ENCODE data around the gene COASY. TPM values are rescaled to one million over a fixed set of nuclear protein-coding genes. Genes with fewer than 3 reads are reported as not detected.

Gene COASY
- total RNA-seq, 1 experiment from 2014 or later: 131 TPM

DNA sequence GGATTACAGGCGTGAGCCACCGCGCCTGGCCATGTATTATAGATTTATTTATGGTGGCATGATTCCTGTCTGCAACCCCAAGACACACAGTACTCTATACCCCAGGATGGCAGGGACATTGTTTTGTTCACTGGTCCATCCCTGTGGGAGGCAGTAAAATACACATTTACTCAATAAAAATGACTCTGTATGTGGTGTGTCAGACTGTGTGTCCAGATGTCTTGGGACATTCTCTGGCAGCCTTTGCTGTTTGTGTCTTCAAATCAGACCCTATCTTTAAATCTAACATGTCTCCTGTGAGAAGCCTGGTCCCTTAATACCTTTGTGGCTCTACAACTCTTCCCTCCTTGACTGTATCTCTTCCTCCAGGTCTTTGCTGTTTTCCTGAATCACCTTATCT is 1.7 kb upstream of the COASY start (continued):
- TF ChIP-seq, protein P1, sequence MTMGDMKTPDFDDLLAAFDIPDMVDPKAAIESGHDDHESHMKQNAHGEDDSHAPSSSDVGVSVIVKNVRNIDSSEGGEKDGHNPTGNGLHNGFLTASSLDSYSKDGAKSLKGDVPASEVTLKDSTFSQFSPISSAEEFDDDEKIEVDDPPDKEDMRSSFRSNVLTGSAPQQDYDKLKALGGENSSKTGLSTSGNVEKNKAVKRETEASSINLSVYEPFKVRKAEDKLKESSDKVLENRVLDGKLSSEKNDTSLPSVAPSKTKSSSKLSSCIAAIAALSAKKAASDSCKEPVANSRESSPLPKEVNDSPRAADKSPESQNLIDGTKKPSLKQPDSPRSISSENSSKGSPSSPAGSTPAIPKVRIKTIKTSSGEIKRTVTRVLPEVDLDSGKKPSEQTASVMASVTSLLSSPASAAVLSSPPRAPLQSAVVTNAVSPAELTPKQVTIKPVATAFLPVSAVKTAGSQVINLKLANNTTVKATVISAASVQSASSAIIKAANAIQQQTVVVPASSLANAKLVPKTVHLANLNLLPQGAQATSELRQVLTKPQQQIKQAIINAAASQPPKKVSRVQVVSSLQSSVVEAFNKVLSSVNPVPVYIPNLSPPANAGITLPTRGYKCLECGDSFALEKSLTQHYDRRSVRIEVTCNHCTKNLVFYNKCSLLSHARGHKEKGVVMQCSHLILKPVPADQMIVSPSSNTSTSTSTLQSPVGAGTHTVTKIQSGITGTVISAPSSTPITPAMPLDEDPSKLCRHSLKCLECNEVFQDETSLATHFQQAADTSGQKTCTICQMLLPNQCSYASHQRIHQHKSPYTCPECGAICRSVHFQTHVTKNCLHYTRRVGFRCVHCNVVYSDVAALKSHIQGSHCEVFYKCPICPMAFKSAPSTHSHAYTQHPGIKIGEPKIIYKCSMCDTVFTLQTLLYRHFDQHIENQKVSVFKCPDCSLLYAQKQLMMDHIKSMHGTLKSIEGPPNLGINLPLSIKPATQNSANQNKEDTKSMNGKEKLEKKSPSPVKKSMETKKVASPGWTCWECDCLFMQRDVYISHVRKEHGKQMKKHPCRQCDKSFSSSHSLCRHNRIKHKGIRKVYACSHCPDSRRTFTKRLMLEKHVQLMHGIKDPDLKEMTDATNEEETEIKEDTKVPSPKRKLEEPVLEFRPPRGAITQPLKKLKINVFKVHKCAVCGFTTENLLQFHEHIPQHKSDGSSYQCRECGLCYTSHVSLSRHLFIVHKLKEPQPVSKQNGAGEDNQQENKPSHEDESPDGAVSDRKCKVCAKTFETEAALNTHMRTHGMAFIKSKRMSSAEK (CRISPR knock-in tag; IDR thresholded peaks at IDR 0.05; ENCODE audit: borderline replicate concordance): no peak
- no peak for TF ChIP-seq TP53 (CRISPR knock-in tag; IDR thresholded peaks at IDR 0.05)

DNA sequence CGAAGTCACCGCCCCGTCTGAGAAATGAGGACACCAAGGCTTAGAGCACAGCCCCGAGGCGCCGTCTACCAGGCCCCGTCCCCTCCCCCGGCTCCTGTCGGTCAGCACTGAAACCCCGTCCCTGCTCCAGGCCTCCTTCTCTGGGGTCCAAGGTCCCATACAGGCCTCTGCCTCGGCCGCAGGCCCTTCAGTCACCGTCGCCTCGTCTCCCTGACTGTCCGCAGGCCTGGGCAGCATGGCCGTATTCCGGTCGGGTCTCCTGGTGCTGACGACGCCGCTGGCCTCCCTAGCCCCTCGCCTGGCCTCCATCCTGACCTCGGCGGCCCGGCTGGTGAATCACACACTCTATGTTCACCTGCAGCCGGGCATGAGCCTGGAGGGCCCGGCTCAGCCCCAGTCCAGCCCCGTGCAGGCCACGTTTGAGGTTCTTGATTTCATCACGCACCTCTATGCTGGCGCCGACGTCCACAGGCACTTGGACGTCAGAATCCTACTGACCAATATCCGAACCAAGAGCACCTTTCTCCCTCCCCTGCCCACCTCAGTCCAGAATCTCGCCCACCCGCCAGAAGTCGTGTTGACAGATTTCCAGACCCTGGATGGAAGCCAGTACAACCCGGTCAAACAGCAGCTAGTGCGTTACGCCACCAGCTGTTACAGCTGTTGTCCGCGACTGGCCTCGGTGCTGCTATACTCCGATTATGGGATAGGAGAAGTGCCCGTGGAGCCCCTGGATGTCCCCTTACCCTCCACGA is 617 bp downstream of the COASY start:
- Mint-ChIP-seq H3K4me1 (peaks cover 19% of the 10 kb centered on the region), H3K27ac (peak overlapping the region; percentile 79), H3K36me3 (no peaks in the 10 kb centered on the region; the same call in 1 of the 2 replicates), H3K27me3 (ENCODE audit: low read depth) (no peaks in the 10 kb centered on the region), H3K9me3 (no peaks in the 10 kb centered on the region), H3K4me3 (peak overlapping the region; percentile 88)
- DNase-seq (ENCODE audit: low spot score) (peak; percentile 25), ATAC-seq (peak; percentile 5)
- TF ChIP-seq ESRRA (CRISPR knock-in tag; IDR thresholded peaks at IDR 0.05; ENCODE audit: borderline replicate concordance) (no peak), PRRX2 (CRISPR knock-in tag; IDR thresholded peaks at IDR 0.05) (no peak), ZNF671 (CRISPR knock-in tag; IDR thresholded peaks at IDR 0.05) (no peak), ZNF416 (CRISPR knock-in tag; IDR thresholded peaks at IDR 0.05) (no peak), ZNF423 (CRISPR knock-in tag; IDR thresholded peaks at IDR 0.05) (no peak), ZNF263 (CRISPR knock-in tag; IDR thresholded peaks at IDR 0.05; ENCODE audit: low read depth) (no peak)
- TF ChIP-seq, protein P2, sequence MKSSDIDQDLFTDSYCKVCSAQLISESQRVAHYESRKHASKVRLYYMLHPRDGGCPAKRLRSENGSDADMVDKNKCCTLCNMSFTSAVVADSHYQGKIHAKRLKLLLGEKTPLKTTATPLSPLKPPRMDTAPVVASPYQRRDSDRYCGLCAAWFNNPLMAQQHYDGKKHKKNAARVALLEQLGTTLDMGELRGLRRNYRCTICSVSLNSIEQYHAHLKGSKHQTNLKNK (CRISPR knock-in tag; IDR thresholded peaks at IDR 0.05): no peak
- TF ChIP-seq, protein P3, sequence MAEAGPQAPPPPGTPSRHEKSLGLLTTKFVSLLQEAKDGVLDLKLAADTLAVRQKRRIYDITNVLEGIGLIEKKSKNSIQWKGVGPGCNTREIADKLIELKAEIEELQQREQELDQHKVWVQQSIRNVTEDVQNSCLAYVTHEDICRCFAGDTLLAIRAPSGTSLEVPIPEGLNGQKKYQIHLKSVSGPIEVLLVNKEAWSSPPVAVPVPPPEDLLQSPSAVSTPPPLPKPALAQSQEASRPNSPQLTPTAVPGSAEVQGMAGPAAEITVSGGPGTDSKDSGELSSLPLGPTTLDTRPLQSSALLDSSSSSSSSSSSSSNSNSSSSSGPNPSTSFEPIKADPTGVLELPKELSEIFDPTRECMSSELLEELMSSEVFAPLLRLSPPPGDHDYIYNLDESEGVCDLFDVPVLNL (CRISPR knock-in tag; IDR thresholded peaks at IDR 0.05; ENCODE audit: borderline replicate concordance, low read depth): no peak
- TF ChIP-seq, protein P4, sequence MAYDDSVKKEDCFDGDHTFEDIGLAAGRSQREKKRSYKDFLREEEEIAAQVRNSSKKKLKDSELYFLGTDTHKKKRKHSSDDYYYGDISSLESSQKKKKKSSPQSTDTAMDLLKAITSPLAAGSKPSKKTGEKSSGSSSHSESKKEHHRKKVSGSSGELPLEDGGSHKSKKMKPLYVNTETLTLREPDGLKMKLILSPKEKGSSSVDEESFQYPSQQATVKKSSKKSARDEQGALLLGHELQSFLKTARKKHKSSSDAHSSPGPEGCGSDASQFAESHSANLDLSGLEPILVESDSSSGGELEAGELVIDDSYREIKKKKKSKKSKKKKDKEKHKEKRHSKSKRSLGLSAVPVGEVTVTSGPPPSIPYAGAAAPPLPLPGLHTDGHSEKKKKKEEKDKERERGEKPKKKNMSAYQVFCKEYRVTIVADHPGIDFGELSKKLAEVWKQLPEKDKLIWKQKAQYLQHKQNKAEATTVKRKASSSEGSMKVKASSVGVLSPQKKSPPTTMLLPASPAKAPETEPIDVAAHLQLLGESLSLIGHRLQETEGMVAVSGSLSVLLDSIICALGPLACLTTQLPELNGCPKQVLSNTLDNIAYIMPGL (CRISPR knock-in tag; IDR thresholded peaks at IDR 0.05): 0 out of 2 replicates have a peak, but pooled peaks have one; percentile 17
- POLR2A ChIA-PET: no interaction called here
- CTCF ChIA-PET: interaction anchor here (0.9 to 1.6 kb wide), 3 partner anchors 14 to 119 kb away, joined by 3 to 4 read pairs (median 4); partner anchors contain the start of gene CCR10

DNA sequence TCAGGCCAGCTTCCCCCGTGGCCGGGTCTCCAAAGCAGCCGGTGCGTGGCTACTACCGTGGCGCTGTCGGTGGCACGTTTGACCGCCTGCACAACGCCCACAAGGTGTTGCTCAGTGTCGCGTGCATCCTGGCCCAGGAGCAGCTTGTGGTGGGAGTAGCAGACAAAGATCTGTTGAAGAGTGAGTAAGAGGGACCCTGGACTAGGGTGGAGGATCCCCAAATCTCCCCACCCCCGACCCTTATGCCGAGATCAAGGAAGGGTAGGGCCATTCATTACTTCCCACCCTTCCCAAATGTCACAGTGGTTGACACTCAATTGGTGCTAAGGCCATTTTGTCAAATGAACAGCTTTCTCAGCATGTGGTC is 1.2 kb downstream of the COASY start:
- CTCF ChIA-PET: interaction anchor here (0.9 to 1.6 kb wide), 4 partner anchors 14 to 118 kb away, joined by 3 to 7 read pairs (median 4); partner anchors contain the start of gene CCR10
- ATAC-seq: no peak
- H3K4me3 Mint-ChIP-seq: peak overlapping the region; percentile 88
- TF ChIP-seq RELA (CRISPR knock-in tag; IDR thresholded peaks at IDR 0.05; ENCODE audit: borderline replicate concordance) (0 out of 2 replicates have a peak, but pooled peaks have one; percentile 27), NFE2L1 (CRISPR knock-in tag; IDR thresholded peaks at IDR 0.05) (no peak), TEAD1 (CRISPR knock-in tag; IDR thresholded peaks at IDR 0.05) (no peak), ZNF232 (CRISPR knock-in tag; IDR thresholded peaks at IDR 0.05) (no peak)
- TF ChIP-seq, protein P5, sequence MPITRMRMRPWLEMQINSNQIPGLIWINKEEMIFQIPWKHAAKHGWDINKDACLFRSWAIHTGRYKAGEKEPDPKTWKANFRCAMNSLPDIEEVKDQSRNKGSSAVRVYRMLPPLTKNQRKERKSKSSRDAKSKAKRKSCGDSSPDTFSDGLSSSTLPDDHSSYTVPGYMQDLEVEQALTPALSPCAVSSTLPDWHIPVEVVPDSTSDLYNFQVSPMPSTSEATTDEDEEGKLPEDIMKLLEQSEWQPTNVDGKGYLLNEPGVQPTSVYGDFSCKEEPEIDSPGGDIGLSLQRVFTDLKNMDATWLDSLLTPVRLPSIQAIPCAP (CRISPR knock-in tag; IDR thresholded peaks at IDR 0.05): no peak
- DNase-seq (ENCODE audit: low spot score): no peak
- H3K36me3 Mint-ChIP-seq: peaks cover 3% of the 10 kb centered on the region
- H3K27ac Mint-ChIP-seq: no peak overlapping the region
- POLR2A ChIA-PET: no interaction called here
- H3K4me1 Mint-ChIP-seq: peaks cover 22% of the 10 kb centered on the region
- no peaks in the 10 kb centered on the region for H3K27me3 Mint-ChIP-seq (ENCODE audit: low read depth)
- no peaks in the 10 kb centered on the region for H3K9me3 Mint-ChIP-seq

Data from WTC11 (cell line).